OCI-LY1 (cell line): ENCODE results near the gene ZFHX3.

Experiments
- EZH2 ChIP-seq: fragments of 200-600 bp; sonication (generic), shearing (Covaris generic); IDR thresholded peaks from 2 replicates; pipeline ENCODE4 v1.8.0; 2017; ENCODE audit warnings: borderline replicate concordance, mixed run types, mild to moderate bottlenecking, antibody characterized with exemption, low read length, moderate library complexity, mixed read lengths
- TF ChIP-seq, protein P1 (sequence below): fragments of 200-600 bp; sonication (generic), shearing (Covaris generic); IDR thresholded peaks from 2 replicates; pipeline ENCODE4 v1.5.1; 2017; ENCODE audit warnings: mild to moderate bottlenecking, antibody characterized with exemption, low read length, moderate library complexity, mixed read lengths

- TF ChIP-seq, protein P1, sequence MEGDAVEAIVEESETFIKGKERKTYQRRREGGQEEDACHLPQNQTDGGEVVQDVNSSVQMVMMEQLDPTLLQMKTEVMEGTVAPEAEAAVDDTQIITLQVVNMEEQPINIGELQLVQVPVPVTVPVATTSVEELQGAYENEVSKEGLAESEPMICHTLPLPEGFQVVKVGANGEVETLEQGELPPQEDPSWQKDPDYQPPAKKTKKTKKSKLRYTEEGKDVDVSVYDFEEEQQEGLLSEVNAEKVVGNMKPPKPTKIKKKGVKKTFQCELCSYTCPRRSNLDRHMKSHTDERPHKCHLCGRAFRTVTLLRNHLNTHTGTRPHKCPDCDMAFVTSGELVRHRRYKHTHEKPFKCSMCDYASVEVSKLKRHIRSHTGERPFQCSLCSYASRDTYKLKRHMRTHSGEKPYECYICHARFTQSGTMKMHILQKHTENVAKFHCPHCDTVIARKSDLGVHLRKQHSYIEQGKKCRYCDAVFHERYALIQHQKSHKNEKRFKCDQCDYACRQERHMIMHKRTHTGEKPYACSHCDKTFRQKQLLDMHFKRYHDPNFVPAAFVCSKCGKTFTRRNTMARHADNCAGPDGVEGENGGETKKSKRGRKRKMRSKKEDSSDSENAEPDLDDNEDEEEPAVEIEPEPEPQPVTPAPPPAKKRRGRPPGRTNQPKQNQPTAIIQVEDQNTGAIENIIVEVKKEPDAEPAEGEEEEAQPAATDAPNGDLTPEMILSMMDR: no peak
- TF ChIP-seq EZH2: no peak
Observed at GRCh38 chr16:72956124-72957064, 91.5 kb downstream of the ZFHX3 start.
